ENCODE data around the gene F7. TPM values are rescaled to one million over a fixed set of nuclear protein-coding genes. Genes with fewer than 3 reads are reported as not detected.

The F7 gene
- total and polyA plus RNA-seq, 2 of the 4 experiments (the other 2 are of a cell fraction) = under 0.01 to 0.07 TPM

- H3K27ac ChIP-seq (ENCODE audit: insufficient read depth, low read length) = no peak overlapping the region
- ChIA-PET CTCF (no interaction called here), POLR2A (ENCODE audit: unreplicated experiment) (no interaction called here)
- no peaks in the 10 kb centered on the region for H3K36me3 ChIP-seq (ENCODE audit: control insufficient read depth, insufficient read depth, low read length)
- no peak overlapping the region for H2AK9ac ChIP-seq (replicated peaks; ENCODE audit: low read depth, low read length, poor library complexity)
- ATAC-seq (ENCODE audit: low read depth) (no peak), DNase-seq (no peak)
- H3K23ac ChIP-seq (ENCODE audit: low read depth, low read length) = no peak overlapping the region
- no TSS peak for BruUV-seq (replicated peaks)
- H3K9me1 ChIP-seq (ENCODE audit: insufficient read depth, low read length) = no peaks in the 10 kb centered on the region
- dilution Hi-C loops (cut with HindIII; ENCODE audit: low sequenced_read_pairs, unreplicated experiment) = no loop called here
- no peak overlapping the region for H3K14ac ChIP-seq (replicated peaks; ENCODE audit: low read depth, low read length)
- H3K4me1 ChIP-seq (ENCODE audit: control insufficient read depth, insufficient read depth, low read length) = no peaks in the 10 kb centered on the region
- H3K4me2 ChIP-seq (ENCODE audit: low read depth, low read length) = no peak overlapping the region
- H4K8ac ChIP-seq (ENCODE audit: low read depth in 2 of 2, low read length in 2 of 2) = no peak overlapping the region
- peaks cover 57% of the 10 kb centered on the region for H3K27me3 ChIP-seq (ENCODE audit: control insufficient read depth, insufficient read depth, low read length)
- no peaks in the 10 kb centered on the region for H3K9me3 ChIP-seq (ENCODE audit: control insufficient read depth, insufficient read depth, low read length)
- no peak overlapping the region for H3K18ac ChIP-seq (ENCODE audit: low read depth, low read length)
- no peak overlapping the region for H2BK15ac ChIP-seq (ENCODE audit: low read depth, low read length)
- no peaks in the 10 kb centered on the region for H4K20me1 ChIP-seq (ENCODE audit: insufficient read depth, low read length)
- H2BK5ac ChIP-seq (ENCODE audit: low read depth, low read length, poor library complexity, severe bottlenecking) = no peak overlapping the region
- H3K4me3 ChIP-seq (ENCODE audit: insufficient read depth, low read depth, low read length) = no peak overlapping the region
- H2AFZ ChIP-seq (replicated peaks; ENCODE audit: low read length, poor library complexity) = no peak overlapping the region
- in situ Hi-C loops (cut with MboI; ENCODE audit: low sequenced_read_pairs) = no loop called here
- H3K79me1 ChIP-seq (ENCODE audit: low read depth in 1 of 2, low read length in 2 of 2) = no peaks in the 10 kb centered on the region
- TF ChIP-seq CTCF (conservative IDR thresholded peaks at IDR 0.05; ENCODE audit: low read depth, low read length) (no peak), RAD21 (IDR thresholded peaks at IDR 0.05; ENCODE audit: low read length) (no peak), POLR2A (IDR thresholded peaks at IDR 0.05; ENCODE audit: low read depth, low read length) (no peak), NFE2L2 (IDR thresholded peaks at IDR 0.05; ENCODE audit: low read depth, low read length) (no peak), ELK1 (IDR thresholded peaks at IDR 0.05; ENCODE audit: borderline replicate concordance, low read depth, low read length) (no peak), BHLHE40 (IDR thresholded peaks at IDR 0.05; ENCODE audit: low read depth, low read length) (no peak), USF2 (IDR thresholded peaks at IDR 0.05; ENCODE audit: low read depth, low read length) (no peak), CEBPB (IDR thresholded peaks at IDR 0.05; ENCODE audit: low read depth, low read length) (no peak), RCOR1 (IDR thresholded peaks at IDR 0.05; ENCODE audit: insufficient replicate concordance, low read length) (no peak), RFX5 (IDR thresholded peaks at IDR 0.05; ENCODE audit: low read depth, low read length) (no peak), MAFK (IDR thresholded peaks at IDR 0.05; ENCODE audit: low read depth, low read length) (no peak), FOS (IDR thresholded peaks at IDR 0.05; ENCODE audit: low read depth, low read length) (no peak), MXI1 (IDR thresholded peaks at IDR 0.05; ENCODE audit: borderline replicate concordance, low read depth, low read length) (no peak), SMC3 (IDR thresholded peaks at IDR 0.05; ENCODE audit: low read depth, low read length) (no peak), CHD1 (IDR thresholded peaks at IDR 0.05; ENCODE audit: low read depth, low read length) (no peak), MAZ (IDR thresholded peaks at IDR 0.05; ENCODE audit: borderline replicate concordance, low read depth, low read length) (no peak)
- no peak overlapping the region for H2BK20ac ChIP-seq (ENCODE audit: low read depth, low read length)
- H2AK5ac ChIP-seq (ENCODE audit: low read depth, low read length) = no peak overlapping the region
- intact Hi-C loops (cut with micrococcal nuclease) = no loop called here
- H3K9ac ChIP-seq (ENCODE audit: low read depth, low read length) = no peak overlapping the region
- H2BK120ac ChIP-seq (ENCODE audit: low read depth, low read length) = no peak overlapping the region
- no peak overlapping the region for H4K91ac ChIP-seq (ENCODE audit: insufficient read depth, low read depth, low read length)
- no peak overlapping the region for H3K56ac ChIP-seq (ENCODE audit: extremely low read depth, insufficient read depth, low read length)
- 82% methylated on average over 9 of the region's 30 CpGs; no CpG with 5 or more reads in 1 of the 2 experiments for WGBS, 2 experiments (ENCODE audit: extremely low coverage in 2 of 2, insufficient read length in 1 of 2)
- no peak overlapping the region for H3K4ac ChIP-seq (ENCODE audit: low read depth, low read length)
- no peak overlapping the region for H4K5ac ChIP-seq (ENCODE audit: low read depth, low read length)
Measured at GRCh38 chr13:113091211-113091771, 14.3 kb upstream of the F7 start.
